GM18907 (cell line): ENCODE results near the gene THUMPD2.
"Not testable (repeated sequence)": the region's sequence is repeated elsewhere in the genome, so short reads cannot be mapped to it uniquely, and the experiment has no call there.

Source experiments
- ATAC-seq: cut with Tn5 transposase; IDR thresholded peaks from one replicate; pipeline ENCODE4 v1.9.1; 2021; ENCODE audit warnings: mild to moderate bottlenecking, moderate library complexity; ENCODE audit not compliant: unreplicated experiment

Gene THUMPD2

DNA sequence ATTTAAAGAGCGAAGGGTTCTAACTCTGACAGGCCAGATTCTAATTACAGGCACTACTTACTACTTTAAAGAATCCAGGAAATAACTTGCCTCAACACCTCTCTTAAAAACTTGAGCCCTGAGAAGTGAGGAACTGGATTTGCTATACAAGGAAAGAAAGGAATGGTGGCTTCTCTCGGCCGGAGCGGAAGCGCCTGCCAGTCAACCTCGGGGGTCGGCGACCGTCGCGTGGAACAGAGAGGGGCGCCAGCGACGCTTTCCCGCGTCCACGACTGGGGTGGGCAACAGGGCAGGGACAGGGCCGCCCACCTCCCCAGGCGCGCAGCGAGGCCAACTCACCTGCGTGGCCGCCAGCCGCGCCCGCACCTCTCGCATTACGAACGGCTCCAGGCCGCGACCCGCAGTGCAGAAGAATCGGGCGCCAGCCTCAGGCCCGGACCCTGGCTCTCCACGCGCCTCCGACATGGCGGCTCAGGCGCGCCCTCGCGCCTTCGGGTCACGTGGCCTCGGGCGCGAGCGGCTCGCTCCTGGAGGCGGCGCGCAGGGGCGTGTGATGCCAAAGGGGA is at the start of gene THUMPD2:
Gene THUMPD2 (minus strand): TSS at position 484 of the 566 bp plus-strand sequence. CDS start 19 bp downstream, at position 465.
- peak; percentile 86 for ATAC-seq

DNA sequence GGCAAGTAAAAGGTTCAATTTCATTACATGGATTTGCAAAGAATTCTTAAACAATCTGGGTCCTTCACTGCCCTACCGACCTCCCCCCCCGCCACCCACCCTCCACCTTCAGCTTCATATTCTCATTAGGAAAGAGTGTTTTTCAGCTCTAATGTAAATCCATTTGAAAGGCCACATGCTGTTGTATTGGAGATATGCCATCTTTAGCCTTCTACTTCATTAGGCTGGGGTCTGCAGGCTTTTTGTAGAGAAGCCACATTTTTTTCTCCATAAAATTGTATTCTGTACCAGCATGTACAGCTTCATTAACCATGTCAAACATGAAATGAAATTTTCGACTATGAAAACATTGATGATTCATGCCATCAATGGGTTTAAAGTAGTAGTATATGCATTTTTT is 42.8 kb upstream of the THUMPD2 start:
- ATAC-seq = no peak

DNA sequence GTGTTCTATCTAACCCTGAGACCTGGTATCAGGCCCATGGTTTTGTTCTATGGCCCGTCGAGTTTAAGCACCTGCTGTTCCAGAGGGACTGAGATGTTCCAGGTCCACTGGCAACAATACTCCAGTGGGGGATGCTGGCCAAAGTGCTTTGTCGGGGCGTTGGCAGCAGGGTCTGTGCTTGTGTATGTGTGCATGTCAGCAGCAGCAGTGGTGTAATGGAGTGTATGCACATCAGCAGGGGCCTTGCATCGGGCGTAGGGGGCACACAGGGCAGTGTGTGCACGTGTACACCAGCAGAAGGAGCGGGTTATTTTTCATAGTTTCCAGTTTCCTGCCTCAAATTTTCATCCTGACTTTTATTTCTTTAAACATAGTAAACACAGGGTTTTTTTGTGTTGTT is 37.8 kb upstream of the THUMPD2 start:
- no peak for ATAC-seq

- no peak for ATAC-seq
These were observed 37.4 kb upstream of the THUMPD2 start for GRCh38 chr2:39816428-39816827.

GRCh38 chr2:39805936-39806608 is 27.0 kb upstream of the THUMPD2 start:
- no peak for ATAC-seq

DNA sequence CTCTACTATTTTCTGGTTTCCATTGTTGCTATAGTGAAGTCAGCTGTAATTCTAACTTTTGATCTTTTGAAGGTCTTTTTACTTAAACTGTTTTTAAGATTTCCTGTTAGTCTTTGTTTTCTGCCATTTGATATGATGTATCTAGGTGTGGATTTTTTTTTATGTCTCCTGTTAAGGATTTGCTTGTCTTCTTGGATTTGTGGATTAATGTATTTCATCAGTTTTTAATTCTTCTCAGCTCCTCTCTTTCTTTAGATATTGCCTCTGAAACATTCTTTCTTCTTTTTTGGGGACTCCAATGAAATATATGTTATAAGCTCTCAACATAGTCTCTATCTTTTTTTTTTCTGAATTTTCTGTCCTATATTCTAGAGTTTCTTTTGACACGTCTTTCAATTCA is 24.8 kb upstream of the THUMPD2 start:
- ATAC-seq = no peak

DNA sequence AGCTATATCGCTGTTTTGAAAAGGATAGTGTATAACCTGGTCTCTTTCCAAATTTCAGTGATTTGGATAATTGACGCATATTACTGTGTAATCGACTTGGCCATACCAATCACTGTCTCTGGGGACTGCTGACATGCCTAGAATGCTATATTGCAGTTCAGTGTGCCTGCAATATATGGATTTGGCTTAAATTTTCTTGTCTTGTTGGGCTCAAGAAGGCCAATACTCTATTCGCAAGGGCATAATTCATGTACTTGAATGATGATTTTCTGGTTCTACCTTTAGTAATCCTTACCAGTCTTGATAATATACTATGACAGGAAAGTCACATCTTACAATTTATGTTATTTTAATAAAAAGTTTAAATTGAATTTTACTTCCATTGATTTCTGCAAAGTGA is 21.7 kb upstream of the THUMPD2 start:
- ATAC-seq = no peak

DNA sequence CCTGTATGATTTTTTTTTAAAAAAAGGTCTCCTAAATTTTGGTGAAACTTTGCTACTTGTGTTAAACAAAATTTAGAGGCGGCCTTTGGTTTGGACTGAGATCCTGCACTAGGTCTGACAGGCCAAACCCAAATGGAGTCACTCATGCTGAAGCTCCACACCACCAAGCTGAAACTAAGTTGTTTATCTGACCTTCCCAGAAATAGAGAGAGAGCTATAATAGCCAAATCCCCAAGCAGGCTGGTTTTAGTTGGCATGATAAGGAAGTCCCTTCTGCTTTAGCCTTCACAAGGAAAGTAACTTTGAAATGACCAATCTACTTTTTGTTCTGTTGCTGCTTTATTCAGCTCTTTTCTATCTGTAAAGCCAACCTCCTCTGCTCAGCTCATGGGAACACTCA is 17.1 kb upstream of the THUMPD2 start:
- ATAC-seq = no peak

DNA sequence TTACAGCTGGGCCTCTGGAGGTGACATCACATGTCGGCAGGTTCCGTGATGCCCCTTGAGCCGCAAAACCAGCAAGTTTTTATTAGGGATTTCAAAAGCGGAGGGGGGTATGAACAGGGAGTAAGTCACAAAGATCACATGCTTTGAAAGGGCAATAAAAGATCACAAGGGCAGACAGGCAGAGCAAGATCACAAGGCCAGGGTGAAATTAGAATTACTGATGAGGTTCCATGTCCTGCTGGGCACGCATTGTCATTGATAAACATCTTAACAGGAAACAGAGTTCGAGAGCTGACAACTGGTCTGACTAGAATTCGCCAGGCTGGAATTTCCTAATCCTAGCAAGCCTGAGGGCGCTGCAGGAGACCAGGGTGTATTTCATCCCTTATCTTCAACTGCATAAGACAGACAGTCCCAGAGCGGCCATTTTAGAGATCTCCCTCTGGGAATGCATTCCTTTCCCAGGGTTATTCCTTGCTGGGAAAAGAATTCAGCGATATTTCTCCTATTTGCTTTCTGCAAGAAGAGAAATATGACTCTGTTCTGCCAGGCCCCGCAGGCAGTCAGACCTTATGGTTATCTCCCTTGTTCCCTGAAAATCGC is 11.3 kb upstream of the THUMPD2 start:
- not testable (repeated sequence) for ATAC-seq

- ATAC-seq = no peak
These were observed 8.9 kb upstream of the THUMPD2 start for GRCh38 chr2:39787950-39788349.

DNA sequence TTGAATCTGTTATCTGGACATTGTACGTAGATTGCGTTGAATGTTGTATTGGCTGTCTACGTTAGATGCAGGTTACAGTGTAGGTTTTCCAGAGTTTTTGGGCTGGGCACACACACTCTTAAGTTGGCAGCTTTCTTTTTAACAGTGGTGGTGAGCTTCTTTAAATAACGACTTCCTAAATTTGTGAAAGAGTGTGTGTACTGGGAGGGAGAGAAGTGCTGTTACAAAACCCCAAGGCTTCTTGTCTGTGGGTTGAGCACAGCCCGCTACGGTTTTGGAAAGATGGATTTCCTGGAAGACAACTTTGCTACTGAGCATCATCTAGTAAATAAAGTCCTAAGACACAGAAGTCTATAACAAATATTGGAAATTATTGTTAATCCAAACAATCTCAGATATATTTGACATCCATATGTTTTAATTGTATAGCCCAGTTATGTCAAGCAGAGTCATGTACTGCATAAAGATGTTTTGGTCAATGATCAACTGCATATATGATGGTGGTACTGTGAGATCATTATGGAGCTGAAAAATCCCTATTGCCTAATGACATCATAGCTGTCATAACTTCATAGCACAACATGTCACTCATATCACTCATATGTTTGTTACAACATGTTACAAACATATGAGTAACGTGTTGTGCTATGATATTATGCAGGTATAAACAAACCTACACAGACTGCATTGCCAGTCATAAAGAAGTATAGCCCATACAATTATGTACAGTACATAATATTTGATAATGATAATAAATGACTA is 7.9 kb upstream of the THUMPD2 start:
- ATAC-seq = no peak

GRCh38 chr2:39782591-39782990 is 3.5 kb upstream of the THUMPD2 start:
- no peak for ATAC-seq

GRCh38 chr2:39781697-39782096 is 2.6 kb upstream of the THUMPD2 start:
- no peak for ATAC-seq

DNA sequence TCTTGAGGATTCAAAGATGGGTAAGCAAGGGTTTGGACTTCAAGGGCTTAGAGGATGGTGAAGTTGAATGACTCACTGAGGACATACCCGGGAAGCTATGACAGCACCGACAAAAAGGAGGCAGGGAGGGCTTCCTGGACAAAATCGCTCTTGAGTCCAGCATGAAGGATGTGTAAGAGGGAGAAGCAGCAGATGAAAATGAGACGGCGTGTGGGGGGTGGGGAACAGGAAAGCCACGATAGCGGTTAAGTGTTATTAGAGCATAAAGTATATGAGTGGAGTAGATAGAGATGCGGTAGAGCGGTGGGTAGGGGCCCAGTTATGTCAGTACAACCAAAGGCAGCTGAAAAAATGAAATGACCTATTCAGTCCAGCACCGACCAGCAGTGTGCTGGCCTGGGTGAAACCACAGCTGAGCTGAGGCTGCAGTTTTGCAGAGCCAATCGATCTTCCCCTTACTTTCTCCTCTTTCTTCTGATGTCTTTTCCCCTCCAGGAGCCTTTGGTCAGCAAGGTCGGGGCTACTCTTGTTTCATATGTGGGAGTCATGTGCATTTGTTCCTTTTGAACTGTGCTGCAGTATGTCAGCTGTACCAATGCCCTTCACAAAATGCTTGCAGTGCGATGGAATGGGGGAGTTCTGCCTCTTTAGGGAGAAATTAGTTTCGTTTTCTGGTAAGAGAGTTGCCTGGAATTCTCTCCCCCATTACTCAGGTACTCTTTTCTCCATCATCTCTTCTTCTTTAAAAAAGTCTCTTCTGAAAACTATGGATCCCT is 2.0 kb upstream of the THUMPD2 start:
- ATAC-seq = no peak

GRCh38 chr2:39779927-39780326 is 869 bp upstream of the THUMPD2 start:
- no peak for ATAC-seq

GRCh38 chr2:39779341-39779851 is 338 bp upstream of the THUMPD2 start:
- ATAC-seq = no peak

DNA sequence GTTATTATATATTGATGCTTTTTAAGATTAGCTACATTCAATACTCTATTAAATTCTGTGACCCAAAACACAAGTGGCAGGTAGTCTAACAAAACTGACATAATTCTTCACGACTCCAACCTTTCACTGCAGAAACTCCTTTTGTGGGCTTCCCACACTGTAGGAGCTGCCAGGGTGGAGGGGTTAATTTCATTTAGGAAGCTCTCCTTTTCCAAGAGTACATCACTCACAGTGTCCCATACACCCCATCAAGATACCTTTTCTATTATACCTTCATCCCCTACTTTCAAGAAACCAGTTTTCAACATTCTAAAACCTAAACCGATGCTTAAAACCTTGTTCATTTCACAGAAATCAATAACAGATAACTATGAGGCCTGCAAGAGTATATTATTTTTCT is 825 bp downstream of the THUMPD2 start:
- no peak for ATAC-seq

DNA sequence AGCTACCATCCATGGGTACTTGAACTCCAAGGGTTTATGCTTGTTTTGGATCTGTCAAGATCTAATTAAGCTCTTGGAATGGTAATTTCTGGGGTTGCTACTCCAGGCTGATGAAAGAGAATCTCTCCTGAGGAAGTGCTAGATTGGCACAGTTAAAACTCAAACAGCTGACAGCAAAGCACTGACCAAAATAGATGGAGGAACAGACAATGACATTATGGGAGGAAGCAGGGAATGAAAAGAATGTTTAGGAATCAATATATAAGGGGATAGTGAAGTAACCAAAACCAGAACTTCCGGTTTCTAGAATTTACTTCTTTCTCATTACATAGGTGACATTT is 6.3 kb downstream of the THUMPD2 start:
- peak; percentile 16 for ATAC-seq

GRCh38 chr2:39772086-39772811 is 6.8 kb downstream of the THUMPD2 start:
- ATAC-seq = peak; percentile 48

GRCh38 chr2:39762448-39762847 is 16.6 kb downstream of the THUMPD2 start:
- ATAC-seq = no peak
